ENCODE measurements around the gene RYK. TPM values are rescaled to one million over a fixed set of nuclear protein-coding genes. Genes with fewer than 3 reads are reported as not detected.

The RYK gene
- total RNA-seq, 4 donors from 2014 or later, result 54.3 to 225 (median 138) TPM

GRCh38 chr3:134111616-134112015 lies 139.0 kb downstream of the RYK start:
- H3K27me3 ChIP-seq, result no peaks in the 10 kb centered on the region
- no peaks in the 10 kb centered on the region for H3K9me3 ChIP-seq
- TF ChIP-seq POLR2A (IDR thresholded peaks at IDR 0.05), result no peak
- TF ChIP-seq, protein P1, sequence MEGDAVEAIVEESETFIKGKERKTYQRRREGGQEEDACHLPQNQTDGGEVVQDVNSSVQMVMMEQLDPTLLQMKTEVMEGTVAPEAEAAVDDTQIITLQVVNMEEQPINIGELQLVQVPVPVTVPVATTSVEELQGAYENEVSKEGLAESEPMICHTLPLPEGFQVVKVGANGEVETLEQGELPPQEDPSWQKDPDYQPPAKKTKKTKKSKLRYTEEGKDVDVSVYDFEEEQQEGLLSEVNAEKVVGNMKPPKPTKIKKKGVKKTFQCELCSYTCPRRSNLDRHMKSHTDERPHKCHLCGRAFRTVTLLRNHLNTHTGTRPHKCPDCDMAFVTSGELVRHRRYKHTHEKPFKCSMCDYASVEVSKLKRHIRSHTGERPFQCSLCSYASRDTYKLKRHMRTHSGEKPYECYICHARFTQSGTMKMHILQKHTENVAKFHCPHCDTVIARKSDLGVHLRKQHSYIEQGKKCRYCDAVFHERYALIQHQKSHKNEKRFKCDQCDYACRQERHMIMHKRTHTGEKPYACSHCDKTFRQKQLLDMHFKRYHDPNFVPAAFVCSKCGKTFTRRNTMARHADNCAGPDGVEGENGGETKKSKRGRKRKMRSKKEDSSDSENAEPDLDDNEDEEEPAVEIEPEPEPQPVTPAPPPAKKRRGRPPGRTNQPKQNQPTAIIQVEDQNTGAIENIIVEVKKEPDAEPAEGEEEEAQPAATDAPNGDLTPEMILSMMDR (IDR thresholded peaks at IDR 0.05), result no peak
- H3K27ac ChIP-seq, result no peak overlapping the region
- intact Hi-C loops (cut with DNase I; ENCODE audit: low total_unique reads), result no loop called here
- H3K4me1 ChIP-seq, result no peaks in the 10 kb centered on the region
- H3K36me3 ChIP-seq, result no peaks in the 10 kb centered on the region
- H3K4me3 ChIP-seq, result no peak overlapping the region
- no peak for DNase-seq

GRCh38 chr3:134110963-134111362 lies 139.7 kb downstream of the RYK start:
- H3K9me3 ChIP-seq, result no peaks in the 10 kb centered on the region

More at GRCh38 chr3:134110963-134111362, 139.7 kb downstream of the RYK start:
- intact Hi-C loops (cut with DNase I; ENCODE audit: low total_unique reads), result no loop called here
- DNase-seq, result no peak
- H3K27ac ChIP-seq, result no peak overlapping the region
- no peak overlapping the region for H3K4me3 ChIP-seq
- no peaks in the 10 kb centered on the region for H3K4me1 ChIP-seq
- H3K36me3 ChIP-seq, result no peaks in the 10 kb centered on the region
- TF ChIP-seq, protein P1 (IDR thresholded peaks at IDR 0.05), result no peak
- no peak for TF ChIP-seq POLR2A (IDR thresholded peaks at IDR 0.05)
- H3K27me3 ChIP-seq, result no peaks in the 10 kb centered on the region

Other genes starting within 250 kb of the RYK start
- gene SLCO2A1, start 220.9 kb downstream of the RYK start, total RNA-seq, result 100 to 1,000 TPM in 2 of 4 donors, 10 to 100 TPM in 1, 1 to 10 TPM in 1; 3.0 to 168 (median 79.6) TPM
- gene AMOTL2, start 123.6 kb upstream of the RYK start, total RNA-seq, result 10 to 100 TPM; 49.4 to 87.5 (median 61.4) TPM
- gene ANAPC13, start 235.1 kb upstream of the RYK start, total RNA-seq, result 10 to 100 TPM; 17.6 to 64.8 (median 51.7) TPM
- 10 to 100 TPM in 3 of 4 donors, 1 to 10 TPM in 1; 5.9 to 25.5 (median 16.5) TPM for gene CEP63, start 235.2 kb upstream of the RYK start, total RNA-seq